Medulla oblongata (tissue), 1 donor: ENCODE measurements around the gene METTL26.
"Not testable (repeated sequence)": the region's sequence is repeated elsewhere in the genome, so short reads cannot be mapped to it uniquely, and the experiment has no call there.

Experiments
- DNase-seq: peaks from one replicate; pipeline ENCODE4 v3.0.0-alpha.2; 2015; ENCODE audit errors: extremely low spot score

METTL26 gene

GRCh38 chr16:625117-625976, 10.8 kb downstream of the METTL26 start:
- DNase-seq, result no peak

GRCh38 chr16:624526-625070, 11.5 kb downstream of the METTL26 start:
- DNase-seq, result no peak

DNA sequence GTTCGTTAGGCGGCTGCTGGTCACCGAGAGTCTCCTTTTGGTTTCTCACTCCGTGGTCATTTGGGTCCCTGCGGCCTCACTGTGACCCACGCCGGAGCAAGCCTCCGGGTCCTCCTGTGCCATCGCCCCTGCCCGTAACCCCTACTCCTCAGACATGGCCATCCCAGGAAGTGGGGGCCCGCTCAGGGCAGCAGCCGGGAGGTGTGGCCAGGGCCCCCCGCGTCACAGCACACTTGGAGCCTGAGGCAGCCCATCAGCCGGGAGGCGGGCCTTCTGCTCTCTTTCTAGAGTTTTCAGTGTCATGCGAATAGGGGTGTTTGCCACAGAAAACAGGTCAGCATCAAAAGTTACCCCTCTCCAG, 13.2 kb downstream of the METTL26 start:
- DNase-seq, result no peak

DNA sequence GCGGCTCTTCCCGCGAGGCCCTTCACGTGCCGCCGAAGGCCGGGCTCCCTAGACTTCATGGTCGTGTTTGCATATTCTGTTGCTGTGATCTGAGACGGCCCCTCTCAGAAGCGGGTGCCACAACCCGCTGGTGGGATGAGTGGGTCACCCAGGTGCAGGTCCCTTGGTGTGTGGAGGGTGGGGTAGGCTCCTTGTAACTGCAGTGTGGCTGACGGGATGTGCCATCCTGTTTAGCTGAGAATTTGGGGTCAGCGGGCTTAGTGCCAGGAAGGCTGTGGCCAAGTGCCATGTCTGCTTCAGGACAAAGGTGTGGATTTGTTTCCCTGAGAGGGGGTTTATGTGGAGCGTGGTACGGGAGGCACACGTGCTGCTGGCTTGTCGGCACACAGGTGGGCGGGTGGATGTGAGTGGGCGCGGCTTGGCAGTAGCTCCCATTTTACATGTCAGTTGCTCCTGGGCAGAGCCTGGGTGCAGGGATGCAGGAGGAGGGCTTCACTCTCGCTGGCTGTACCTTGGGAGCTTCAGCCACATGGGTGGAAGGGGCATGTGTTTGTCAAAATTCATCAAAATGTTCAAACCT, 14.5 kb downstream of the METTL26 start:
- no peak for DNase-seq

GRCh38 chr16:620700-621525, 15.2 kb downstream of the METTL26 start:
- DNase-seq, result no peak

DNA sequence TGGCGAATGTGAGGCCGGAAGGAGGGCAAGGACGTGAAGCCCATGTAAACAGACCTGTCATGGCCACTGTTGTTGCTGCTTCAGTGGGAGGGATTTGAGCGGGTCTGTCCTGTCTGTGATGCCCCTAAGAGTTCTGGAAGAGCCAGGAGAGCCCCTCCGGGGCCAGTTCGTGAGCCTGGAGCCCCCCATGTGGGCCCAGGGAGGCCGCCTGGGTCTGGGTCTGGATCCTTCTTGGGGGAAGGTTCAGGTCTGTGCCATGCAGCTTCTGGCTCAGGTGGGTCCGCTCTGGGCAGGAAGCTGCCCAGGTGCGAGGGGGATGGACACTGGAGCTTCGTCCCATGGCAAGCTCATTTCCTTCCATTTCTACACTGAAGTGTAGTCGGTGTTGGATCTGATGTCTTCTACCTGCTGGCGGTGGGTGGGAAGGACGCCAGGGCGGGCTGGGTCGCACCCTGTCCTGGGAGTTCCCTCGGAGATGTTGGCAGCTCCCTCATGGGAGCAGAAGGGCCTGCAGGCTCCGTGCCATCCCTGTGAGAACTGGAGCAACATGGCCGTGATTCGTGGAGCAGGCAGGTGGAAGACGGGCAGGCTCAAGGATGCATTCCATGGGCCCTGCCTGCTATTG, 16.5 kb downstream of the METTL26 start:
- DNase-seq, result no peak

GRCh38 chr16:617855-618254, 18.2 kb downstream of the METTL26 start:
- DNase-seq, result no peak

- DNase-seq, result no peak
Observed at GRCh38 chr16:616733-617586, 19.1 kb downstream of the METTL26 start.

- no peak for DNase-seq
Observed at GRCh38 chr16:615122-615521, 21.0 kb downstream of the METTL26 start.

DNA sequence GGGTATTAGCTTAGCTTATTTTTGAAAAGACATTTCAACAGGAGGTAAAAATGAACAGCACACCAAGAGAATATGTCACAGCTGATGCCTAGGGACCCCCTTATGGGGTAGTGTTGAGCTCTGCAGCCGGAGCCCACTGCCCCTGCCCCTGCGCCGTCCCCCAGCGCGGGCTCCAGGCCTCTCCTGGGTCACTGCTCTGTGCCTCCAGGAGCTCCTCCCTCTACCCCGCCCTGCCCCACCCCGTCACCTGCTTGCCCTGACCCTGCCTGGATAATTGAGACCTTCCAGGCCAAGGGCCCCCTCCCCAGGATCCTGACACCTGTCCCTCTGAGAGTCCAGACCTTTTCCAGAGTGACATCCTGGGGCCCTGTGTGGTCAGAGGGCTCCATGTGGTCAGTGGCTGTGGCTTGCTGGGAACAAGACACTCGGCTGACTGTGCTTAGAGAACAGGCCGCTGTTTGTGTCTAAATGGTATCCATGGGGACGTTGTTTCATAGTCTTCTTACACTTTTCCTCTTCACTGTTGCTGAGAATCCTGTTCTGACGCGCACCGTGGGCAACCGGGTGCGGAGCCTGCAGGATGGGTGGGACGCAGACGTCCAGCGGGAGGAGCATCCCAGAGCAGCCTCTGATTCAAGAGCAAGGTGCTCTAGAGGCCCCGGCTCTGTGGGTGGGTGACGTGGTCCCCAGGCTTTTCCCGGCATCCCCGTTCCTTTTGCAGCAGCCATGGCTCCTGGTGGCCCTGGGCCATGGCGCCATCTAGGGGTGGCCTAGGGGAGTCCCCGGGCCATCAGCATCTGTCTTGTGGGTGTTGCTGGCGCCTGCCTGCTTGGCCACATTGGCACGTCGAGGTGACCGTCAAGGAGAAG, 25.4 kb downstream of the METTL26 start:
- peak; percentile 70 for DNase-seq

DNA sequence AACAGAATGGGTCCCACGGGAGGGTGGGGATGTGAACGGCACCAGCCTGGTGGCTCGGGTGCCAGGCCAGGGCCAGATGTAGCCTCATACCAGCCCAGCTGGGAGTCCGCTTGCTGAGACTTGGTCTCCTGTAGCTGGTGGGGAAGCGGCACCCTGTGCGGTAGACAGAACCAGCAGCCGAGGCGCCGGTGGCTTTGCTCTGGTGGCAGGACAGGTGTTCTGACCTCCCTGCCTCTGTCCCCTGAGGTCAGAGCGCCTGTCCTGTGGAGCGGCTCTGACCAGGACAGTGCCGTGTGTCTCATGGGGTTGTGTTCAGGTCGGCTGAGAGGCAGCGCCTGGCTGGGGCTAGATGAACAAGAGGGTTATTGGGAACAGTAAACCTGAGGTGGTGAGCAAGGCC, 26.1 kb downstream of the METTL26 start:
- no peak for DNase-seq

DNA sequence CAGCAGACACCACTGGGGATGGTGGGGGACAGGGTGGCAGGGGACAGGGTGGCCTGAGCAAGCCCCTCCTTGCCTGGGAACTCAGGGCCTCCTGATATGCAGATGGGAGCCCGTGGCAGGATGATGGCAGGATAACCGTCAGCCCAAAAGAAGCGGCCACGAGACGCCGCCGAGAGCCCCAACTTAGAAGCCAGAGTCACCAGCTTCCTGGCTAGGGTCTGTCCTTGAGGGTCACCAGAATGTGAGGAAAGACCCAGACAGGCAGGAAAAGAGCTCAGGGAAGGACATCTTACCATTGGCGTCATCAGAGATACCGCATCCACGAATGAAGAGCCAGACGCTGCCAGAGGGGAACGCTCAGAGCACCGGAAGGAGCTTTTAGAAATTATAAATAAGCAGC, 26.8 kb downstream of the METTL26 start:
- DNase-seq, result no peak

- no peak for DNase-seq
Observed at GRCh38 chr16:608019-608418, 28.1 kb downstream of the METTL26 start.

DNA sequence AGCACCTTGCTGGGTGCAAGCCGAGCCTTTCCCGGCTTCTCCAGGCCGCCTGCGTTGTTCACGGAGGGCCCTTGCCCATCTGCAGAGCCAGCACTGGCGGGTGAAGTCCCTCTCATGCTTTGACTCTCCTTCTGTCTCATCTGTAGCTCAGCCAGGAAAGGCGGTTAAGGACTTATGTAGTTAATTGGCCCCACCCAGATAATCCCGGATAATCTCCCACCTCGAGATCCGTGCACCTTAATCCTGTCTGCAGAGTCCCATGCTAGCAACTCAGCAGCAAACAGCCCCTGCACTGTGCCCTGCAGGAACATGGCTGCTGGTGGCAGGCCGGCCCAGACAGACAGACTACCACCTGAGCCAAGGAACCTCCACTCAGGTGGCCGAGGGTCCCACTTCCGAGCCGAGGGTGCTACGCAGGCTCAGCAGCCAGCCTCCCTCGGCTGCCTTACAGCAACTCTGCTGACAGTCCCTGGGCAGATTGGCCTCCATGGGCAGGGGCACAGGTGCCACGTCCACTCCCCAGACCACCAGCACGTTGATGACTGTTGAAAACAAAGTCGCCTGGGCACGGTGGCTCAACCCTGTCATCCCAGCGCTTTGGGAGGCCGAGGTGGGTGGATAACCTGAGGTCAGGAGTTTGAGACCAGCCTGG, 29.3 kb downstream of the METTL26 start:
- no peak for DNase-seq

DNA sequence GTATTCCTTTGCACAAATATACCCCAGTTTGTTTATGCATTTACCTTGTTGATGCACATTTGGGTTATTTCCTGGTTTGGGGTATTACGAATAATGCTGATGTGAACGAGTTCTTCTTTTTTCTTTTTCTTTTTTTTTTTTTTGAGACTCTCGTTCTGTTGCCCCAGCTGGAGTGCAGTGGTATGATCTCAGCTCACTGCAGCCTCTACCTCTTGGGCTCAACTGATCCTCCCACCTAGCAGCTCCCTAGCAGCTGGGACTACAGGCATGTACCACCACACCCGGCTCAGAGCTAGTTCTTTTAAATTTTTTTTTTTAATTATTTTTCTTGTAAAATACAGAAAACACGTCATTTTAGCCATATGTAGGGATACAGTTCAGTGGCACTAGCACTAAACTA, 32.2 kb downstream of the METTL26 start:
- DNase-seq, result no peak

DNA sequence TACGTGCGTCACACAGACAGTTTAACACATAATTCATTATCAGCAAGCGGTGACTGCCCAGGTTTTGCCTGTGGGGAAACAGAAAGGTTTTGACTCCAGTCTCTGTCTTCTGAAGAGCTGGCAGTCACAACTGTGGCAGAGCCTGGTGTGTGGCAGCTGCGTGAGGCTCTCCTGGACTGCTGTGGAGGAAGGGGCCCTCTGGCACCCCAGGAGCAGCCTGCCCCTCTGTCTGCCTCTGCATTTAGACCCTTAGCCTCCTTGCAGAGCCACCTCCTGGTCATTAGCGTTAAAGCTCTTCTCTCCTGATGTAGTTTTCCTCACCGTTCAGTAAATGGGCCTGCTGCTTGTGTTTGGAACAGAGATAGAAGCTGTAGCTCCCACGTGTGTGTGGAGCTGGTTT, 35.3 kb downstream of the METTL26 start:
- no peak for DNase-seq

GRCh38 chr16:598823-599739, 37.0 kb downstream of the METTL26 start:
- no peak for DNase-seq

DNA sequence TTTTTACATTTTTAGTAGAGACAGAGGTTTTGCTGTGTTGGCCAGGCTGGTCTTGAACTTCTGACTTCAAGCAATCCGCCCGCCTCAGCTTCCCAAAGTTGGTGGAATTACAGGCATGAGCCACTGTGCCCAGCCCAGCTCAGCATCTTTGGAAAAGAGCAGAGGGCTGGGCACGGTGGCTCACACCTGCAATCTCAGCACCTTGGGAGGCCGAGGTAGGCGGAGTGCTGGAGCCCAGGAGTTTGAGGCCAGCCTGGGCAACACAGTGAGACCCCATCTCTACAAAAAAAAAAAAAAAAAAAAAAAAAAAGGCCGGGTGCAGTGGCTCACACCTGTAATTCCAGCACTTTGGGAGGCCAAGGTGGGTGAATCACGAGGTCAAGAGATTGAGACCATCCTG, 38.5 kb downstream of the METTL26 start:
- not testable (repeated sequence) for DNase-seq

DNA sequence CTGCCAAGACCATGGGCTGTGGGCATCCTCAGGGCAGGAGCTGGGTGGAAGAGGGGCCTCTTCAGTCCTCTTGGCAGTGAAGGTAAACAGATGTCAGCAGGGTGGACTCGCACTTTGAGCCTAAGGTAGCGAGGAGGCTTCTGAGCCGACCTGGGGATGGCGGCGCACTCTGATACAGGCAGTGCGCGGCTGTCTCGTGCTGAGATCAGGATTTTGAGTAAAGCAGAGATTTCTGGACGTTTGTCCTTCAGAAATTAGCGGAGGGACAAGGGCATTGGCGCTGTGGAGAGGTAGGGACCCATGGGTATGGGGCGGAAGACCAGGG, 39.4 kb downstream of the METTL26 start:
- no peak for DNase-seq
